ENCODE data around the gene CDH13. TPM values are rescaled to one million over a fixed set of nuclear protein-coding genes. Genes with fewer than 3 reads are reported as not detected.

Gene CDH13
- total RNA-seq, 1 experiment from 2014 or later: 49.3 TPM

DNA sequence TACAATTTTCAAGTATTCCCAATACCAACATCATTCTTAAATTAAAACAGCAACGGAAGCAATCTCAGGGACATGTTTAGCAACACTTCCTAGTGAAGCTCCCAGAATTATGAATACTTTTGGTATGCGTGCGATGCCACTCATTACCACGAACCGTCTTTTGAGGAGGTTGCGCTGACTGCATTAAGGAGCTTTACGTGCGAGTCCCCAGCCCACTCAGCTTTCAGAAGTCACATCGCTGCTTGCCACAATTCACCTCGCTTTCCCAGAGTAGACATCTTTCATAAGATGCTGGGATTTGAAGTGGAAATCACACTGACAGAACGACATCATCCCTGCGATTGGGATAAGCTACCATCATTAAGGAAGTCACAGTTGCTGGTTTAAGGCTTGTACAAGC is 739.5 kb downstream of the CDH13 start:
- Mint-ChIP-seq H3K27ac (ENCODE audit: low read depth, unreplicated experiment) (no peak overlapping the region), H3K4me3 (ENCODE audit: unreplicated experiment) (no peak overlapping the region), H3K36me3 (ENCODE audit: insufficient read depth, unreplicated experiment) (no peaks in the 10 kb centered on the region), H3K27me3 (ENCODE audit: insufficient read depth, unreplicated experiment) (no peaks in the 10 kb centered on the region), H3K9me3 (ENCODE audit: unreplicated experiment) (peaks cover 7% of the 10 kb centered on the region), H3K4me1 (ENCODE audit: insufficient read depth, unreplicated experiment) (peaks cover 12% of the 10 kb centered on the region)
- TF ChIP-seq, protein P1, sequence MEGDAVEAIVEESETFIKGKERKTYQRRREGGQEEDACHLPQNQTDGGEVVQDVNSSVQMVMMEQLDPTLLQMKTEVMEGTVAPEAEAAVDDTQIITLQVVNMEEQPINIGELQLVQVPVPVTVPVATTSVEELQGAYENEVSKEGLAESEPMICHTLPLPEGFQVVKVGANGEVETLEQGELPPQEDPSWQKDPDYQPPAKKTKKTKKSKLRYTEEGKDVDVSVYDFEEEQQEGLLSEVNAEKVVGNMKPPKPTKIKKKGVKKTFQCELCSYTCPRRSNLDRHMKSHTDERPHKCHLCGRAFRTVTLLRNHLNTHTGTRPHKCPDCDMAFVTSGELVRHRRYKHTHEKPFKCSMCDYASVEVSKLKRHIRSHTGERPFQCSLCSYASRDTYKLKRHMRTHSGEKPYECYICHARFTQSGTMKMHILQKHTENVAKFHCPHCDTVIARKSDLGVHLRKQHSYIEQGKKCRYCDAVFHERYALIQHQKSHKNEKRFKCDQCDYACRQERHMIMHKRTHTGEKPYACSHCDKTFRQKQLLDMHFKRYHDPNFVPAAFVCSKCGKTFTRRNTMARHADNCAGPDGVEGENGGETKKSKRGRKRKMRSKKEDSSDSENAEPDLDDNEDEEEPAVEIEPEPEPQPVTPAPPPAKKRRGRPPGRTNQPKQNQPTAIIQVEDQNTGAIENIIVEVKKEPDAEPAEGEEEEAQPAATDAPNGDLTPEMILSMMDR (IDR thresholded peaks at IDR 0.05; ENCODE audit: unreplicated experiment): no peak
- no TSS peak for BruUV-seq (replicated peaks)
- intact Hi-C loops (cut with micrococcal nuclease): no loop called here
- ChIA-PET CTCF (interaction anchor here (5.1 kb wide), 1 partner anchor 11 kb away, joined by 38 read pairs; no protein-coding TSS in a partner anchor), POLR2A (interaction anchor here (1.3 kb wide), 1 partner anchor 17 kb away, joined by 3 read pairs; no protein-coding TSS in a partner anchor)
- no peak for DNase-seq (ENCODE audit: unreplicated experiment)

DNA sequence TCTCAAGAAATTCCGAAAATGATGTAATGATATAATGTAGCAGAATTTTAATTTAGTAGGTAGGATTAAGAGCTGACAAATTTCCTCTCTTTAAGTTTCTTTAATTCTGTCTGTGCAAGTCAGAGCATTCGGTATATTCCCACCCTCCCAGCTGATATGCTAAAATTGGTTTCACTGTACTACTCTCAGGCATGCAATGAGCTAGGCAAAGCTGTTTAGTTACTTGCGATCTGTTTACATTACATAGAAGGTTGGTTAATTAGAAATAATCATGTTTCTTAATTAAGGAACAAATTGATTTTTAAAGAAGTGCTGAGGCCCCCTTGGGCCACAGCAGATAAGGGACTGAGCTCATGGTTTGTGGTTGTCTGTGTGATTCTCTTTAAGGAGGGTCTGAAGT is 748.2 kb downstream of the CDH13 start:
- POLR2A ChIA-PET: no interaction called here
- Mint-ChIP-seq H3K4me3 (ENCODE audit: unreplicated experiment) (no peak overlapping the region), H3K27ac (ENCODE audit: low read depth, unreplicated experiment) (no peak overlapping the region), H3K27me3 (ENCODE audit: insufficient read depth, unreplicated experiment) (no peaks in the 10 kb centered on the region), H3K4me1 (ENCODE audit: insufficient read depth, unreplicated experiment) (no peaks in the 10 kb centered on the region), H3K36me3 (ENCODE audit: insufficient read depth, unreplicated experiment) (peaks cover 4% of the 10 kb centered on the region), H3K9me3 (ENCODE audit: unreplicated experiment) (no peaks in the 10 kb centered on the region)
- no peak for DNase-seq (ENCODE audit: unreplicated experiment)
- intact Hi-C loops (cut with micrococcal nuclease): no loop called here
- CTCF ChIA-PET: interaction anchor here (0.8 to 2.2 kb wide), 4 partner anchors 11 to 1112 kb away, joined by 3 to 9 read pairs (median 5); no protein-coding TSS in a partner anchor
- TF ChIP-seq, protein P1 (IDR thresholded peaks at IDR 0.05; ENCODE audit: unreplicated experiment): no peak
- BruUV-seq (replicated peaks): no TSS peak

DNA sequence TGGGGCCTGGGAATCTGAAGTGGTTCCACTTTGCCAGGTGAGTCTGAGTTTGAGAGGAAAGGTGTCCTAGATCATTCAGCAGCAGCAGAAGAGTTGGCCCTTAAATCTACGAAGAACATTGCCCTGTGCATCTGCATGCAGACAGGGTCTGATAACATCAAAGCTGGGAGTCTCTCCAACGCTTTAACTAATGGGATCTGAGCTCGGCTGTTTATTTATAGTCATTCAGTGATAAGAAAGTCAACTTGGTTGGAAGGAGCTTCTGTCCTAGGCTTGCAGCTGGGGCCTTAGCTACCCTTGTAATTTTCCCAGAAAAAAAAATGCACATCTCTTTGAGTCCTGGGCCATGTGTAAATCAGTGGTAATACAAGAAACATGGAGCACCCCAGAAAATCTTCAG is 763.0 kb downstream of the CDH13 start:
- H3K36me3 Mint-ChIP-seq (ENCODE audit: insufficient read depth, unreplicated experiment): no peaks in the 10 kb centered on the region
- H3K4me1 Mint-ChIP-seq (ENCODE audit: insufficient read depth, unreplicated experiment): no peaks in the 10 kb centered on the region
- TF ChIP-seq, protein P1 (IDR thresholded peaks at IDR 0.05; ENCODE audit: unreplicated experiment): no peak
- no TSS peak for BruUV-seq (replicated peaks)
- H3K4me3 Mint-ChIP-seq (ENCODE audit: unreplicated experiment): no peak overlapping the region
- POLR2A ChIA-PET: no interaction called here
- no peaks in the 10 kb centered on the region for H3K27me3 Mint-ChIP-seq (ENCODE audit: insufficient read depth, unreplicated experiment)
- intact Hi-C loops (cut with micrococcal nuclease): no loop called here
- DNase-seq (ENCODE audit: unreplicated experiment): no peak
- no peak overlapping the region for H3K27ac Mint-ChIP-seq (ENCODE audit: low read depth, unreplicated experiment)
- CTCF ChIA-PET: no interaction called here
- peaks cover 14% of the 10 kb centered on the region for H3K9me3 Mint-ChIP-seq (ENCODE audit: unreplicated experiment)

DNA sequence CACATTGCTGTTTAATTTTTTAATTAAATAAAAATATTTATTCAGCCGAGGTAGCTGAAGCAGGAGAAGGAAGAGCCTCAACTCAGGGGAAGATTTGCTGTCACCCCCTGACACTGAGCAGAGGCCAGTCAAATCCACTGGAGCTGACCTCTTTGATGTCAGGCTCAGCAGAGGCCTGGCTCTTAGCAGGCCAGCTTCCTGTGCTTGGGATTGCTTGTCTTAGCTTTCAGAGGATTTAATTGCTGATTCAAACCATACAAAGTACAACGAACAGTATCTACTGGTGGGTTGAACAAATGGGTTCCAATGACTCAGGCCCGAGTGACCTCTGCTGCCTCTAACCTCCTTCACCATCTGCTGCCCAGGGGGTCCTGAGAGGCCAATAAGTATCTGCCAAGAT is 764.0 kb downstream of the CDH13 start:
- H3K27ac Mint-ChIP-seq (ENCODE audit: low read depth, unreplicated experiment): no peak overlapping the region
- BruUV-seq (replicated peaks): no TSS peak
- H3K27me3 Mint-ChIP-seq (ENCODE audit: insufficient read depth, unreplicated experiment): no peaks in the 10 kb centered on the region
- POLR2A ChIA-PET: no interaction called here
- H3K9me3 Mint-ChIP-seq (ENCODE audit: unreplicated experiment): peaks cover 17% of the 10 kb centered on the region
- H3K4me3 Mint-ChIP-seq (ENCODE audit: unreplicated experiment): no peak overlapping the region
- no peaks in the 10 kb centered on the region for H3K36me3 Mint-ChIP-seq (ENCODE audit: insufficient read depth, unreplicated experiment)
- intact Hi-C loops (cut with micrococcal nuclease): no loop called here
- H3K4me1 Mint-ChIP-seq (ENCODE audit: insufficient read depth, unreplicated experiment): no peaks in the 10 kb centered on the region
- CTCF ChIA-PET: no interaction called here
- DNase-seq (ENCODE audit: unreplicated experiment): no peak
- TF ChIP-seq, protein P1 (IDR thresholded peaks at IDR 0.05; ENCODE audit: unreplicated experiment): no peak

All from MCF 10A (cell line).